Left cardiac atrium (tissue), 4 donors: ENCODE data around the gene GLRX. TPM values are rescaled to one million over a fixed set of nuclear protein-coding genes. Genes with fewer than 3 reads are reported as not detected.
A peak's percentile ranks its signal among the peaks of the same experiment; 100 is the strongest.

Experiments
- ATAC-seq, 2 donors: fragments of 200-7000 bp; cut with Tn5 transposase; one replicate each; pipeline ENCODE4 v1.9.1; 2020; ENCODE audit warnings: mild to moderate bottlenecking in 2 of 2, moderate library complexity in 2 of 2
- DNase-seq: peaks from one replicate; pipeline ENCODE4 v3.0.0-alpha.2; 2020
- intact Hi-C, 2 donors: fragments of 100-400 bp; cut with DNase I; formaldehyde crosslinking; loops; one replicate each; pipeline versions ENCODE4 v1.14.1 to v1.15.1; 2022 to 2023
- total RNA-seq, 2 donors: library from RNA; stranded (reverse); fragmentation: NEBNext Ultra II Directional; extraction: Animal tissue kit (Norgen Biotek cat#: 25700); gene quantifications; one replicate each; pipeline ENCODE4 v1.2.1, GENCODE V29; 2021
- donor health status: DM: no; HTN: yes; CAD: no.
- donor health status: DM: no; HTN: yes; CAD: no; lungs with severe emphysema.
- donor health status: DM: yes; HTN: yes; CAD: no.
- donor health status: Dilated cardiomyopathy.

Gene GLRX
- total RNA-seq, 2 donors from 2014 or later = 73.1 to 76.0 TPM

- intact Hi-C loops = no loop called here
- DNase-seq = no peak
- no peak for ATAC-seq
Measured at GRCh38 chr5:95798545-95798944, 24.0 kb downstream of the GLRX start.

- DNase-seq (no peak), ATAC-seq (no peak)
- intact Hi-C loops = no loop called here
Measured at GRCh38 chr5:95798048-95798447, 24.5 kb downstream of the GLRX start.

- intact Hi-C loops = no loop called here
- ATAC-seq (peak in 1 of 2 donors; percentile 19), DNase-seq (no peak)
Measured at GRCh38 chr5:95797301-95797700, 25.2 kb downstream of the GLRX start.

- intact Hi-C loops = no loop called here
- no peak for DNase-seq
- ATAC-seq = no peak
Measured at GRCh38 chr5:95794070-95794516, 28.4 kb downstream of the GLRX start.

- intact Hi-C loops = no loop called here
- ATAC-seq = no peak
- no peak for DNase-seq
Measured at GRCh38 chr5:95791751-95792150, 30.8 kb downstream of the GLRX start.

- intact Hi-C loops = no loop called here
- ATAC-seq (no peak), DNase-seq (no peak)
Measured at GRCh38 chr5:95788493-95788892, 34.0 kb downstream of the GLRX start.

- intact Hi-C loops = no loop called here
- DNase-seq = no peak
- no peak for ATAC-seq
Measured at GRCh38 chr5:95786821-95787418, 35.6 kb downstream of the GLRX start.

GRCh38 chr5:95784514-95785302, 37.8 kb downstream of the GLRX start:
- ATAC-seq = peak in 1 of 2 donors; percentile 15
- intact Hi-C loops = no loop called here
- DNase-seq = no peak

GRCh38 chr5:95783661-95784060, 38.9 kb downstream of the GLRX start:
- DNase-seq (no peak), ATAC-seq (no peak)
- intact Hi-C loops = no loop called here

- DNase-seq (no peak), ATAC-seq (no peak)
- intact Hi-C loops = no loop called here
Measured at GRCh38 chr5:95782181-95782580, 40.3 kb downstream of the GLRX start.

GRCh38 chr5:95781101-95781583, 41.4 kb downstream of the GLRX start:
- intact Hi-C loops = loop anchor here (1.0 to 2.0 kb wide), 2 partner anchors 62 to 66 kb away; no protein-coding TSS in a partner anchor
- ATAC-seq = peak; percentile 92 to 95
- DNase-seq = peak; percentile 85

GRCh38 chr5:95780597-95780996, 41.9 kb downstream of the GLRX start:
- DNase-seq = no peak
- peak in 1 of 2 donors; percentile 11 for ATAC-seq
- intact Hi-C loops = loop anchor here in 1 of 2 donors (2.0 kb wide), 1 partner anchor 62 kb away; no protein-coding TSS in a partner anchor

GRCh38 chr5:95779611-95780010, 42.9 kb downstream of the GLRX start:
- intact Hi-C loops = loop anchor here (2.0 to 10.0 kb wide), 4 partner anchors 63 to 555 kb away; no protein-coding TSS in a partner anchor
- DNase-seq (no peak), ATAC-seq (peak in 1 of 2 donors; percentile 43)

GRCh38 chr5:95778713-95779436, 43.7 kb downstream of the GLRX start:
- peak; percentile 19 to 20 for ATAC-seq
- intact Hi-C loops = loop anchor here (5.0 to 10.0 kb wide), 3 partner anchors 114 to 556 kb away; no protein-coding TSS in a partner anchor
- no peak for DNase-seq

GRCh38 chr5:95777441-95777840, 45.1 kb downstream of the GLRX start:
- intact Hi-C loops = loop anchor here (5.0 to 10.0 kb wide), 3 partner anchors 113 to 557 kb away; no protein-coding TSS in a partner anchor
- no peak for ATAC-seq
- no peak for DNase-seq

GRCh38 chr5:95773335-95774059, 49.0 kb downstream of the GLRX start:
- intact Hi-C loops = loop anchor here (10.0 kb wide), 2 partner anchors 109 to 561 kb away; no protein-coding TSS in a partner anchor
- peak in 1 of 2 donors; percentile 50 for ATAC-seq
- no peak for DNase-seq

- ATAC-seq (no peak), DNase-seq (no peak)
- intact Hi-C loops = loop anchor here (10.0 kb wide), 2 partner anchors 107 to 563 kb away; no protein-coding TSS in a partner anchor
Measured at GRCh38 chr5:95771892-95772291, 50.6 kb downstream of the GLRX start.

- DNase-seq (no peak), ATAC-seq (peak; percentile 79 to 92)
- intact Hi-C loops = loop anchor here (10.0 kb wide), 2 partner anchors 106 to 564 kb away; no protein-coding TSS in a partner anchor
Measured at GRCh38 chr5:95770830-95771708, 51.5 kb downstream of the GLRX start.
